Measurements from ENCODE around the gene WWOX. TPM values are rescaled to one million over a fixed set of nuclear protein-coding genes. Genes with fewer than 3 reads are reported as not detected.

The WWOX gene
- total and polyA plus RNA-seq, 2 of the 8 experiments (the other 6 are each of a cell fraction or from before 2014, with no cell fraction given): 5.4 to 16.7 TPM

- TF ChIP-seq CHD7 (IDR thresholded peaks at IDR 0.05; ENCODE audit: insufficient replicate concordance, low read length) (no peak), CBX5 (IDR thresholded peaks at IDR 0.05; ENCODE audit: low read depth, low read length) (no peak), JUND (IDR thresholded peaks at IDR 0.05; ENCODE audit: low read length) (no peak), CHD1 (IDR thresholded peaks at IDR 0.05; ENCODE audit: low read depth, low read length) (no peak)
Observed at GRCh38 chr16:78436846-78437245, 337.4 kb downstream of the WWOX start (continued).

Measured in H1 (cell line).